HG02678 (cell line): Measurements from ENCODE around the gene RASGRF1.
A peak's percentile ranks its signal among the peaks of the same experiment; 100 is the strongest.

Experiments used
- ATAC-seq: cut with Tn5 transposase; IDR thresholded peaks from one replicate; pipeline ENCODE4 v1.9.1; 2021; ENCODE audit warnings: mild to moderate bottlenecking, moderate library complexity; ENCODE audit not compliant: unreplicated experiment

RASGRF1 gene

GRCh38 chr15:78991879-78992278, 98.7 kb downstream of the RASGRF1 start:
- ATAC-seq, result no peak

- no peak for ATAC-seq
Measured at GRCh38 chr15:78991476-78991875, 99.1 kb downstream of the RASGRF1 start.

- ATAC-seq, result no peak
Measured at GRCh38 chr15:78990278-78990677, 100.3 kb downstream of the RASGRF1 start.

- ATAC-seq, result no peak
Measured at GRCh38 chr15:78989701-78990240, 100.8 kb downstream of the RASGRF1 start.

GRCh38 chr15:78988361-78988911, 102.1 kb downstream of the RASGRF1 start:
- peak; percentile 75 for ATAC-seq

- ATAC-seq, result peak; percentile 6
Measured at GRCh38 chr15:78987556-78988360, 102.8 kb downstream of the RASGRF1 start.

- ATAC-seq, result no peak
Measured at GRCh38 chr15:78985859-78986475, 104.6 kb downstream of the RASGRF1 start.

GRCh38 chr15:78984041-78984440, 106.5 kb downstream of the RASGRF1 start:
- ATAC-seq, result no peak

- no peak for ATAC-seq
Measured at GRCh38 chr15:78983146-78983918, 107.2 kb downstream of the RASGRF1 start.

- no peak for ATAC-seq
Measured at GRCh38 chr15:78982736-78983135, 107.8 kb downstream of the RASGRF1 start.

- no peak for ATAC-seq
Measured at GRCh38 chr15:78981532-78982313, 108.9 kb downstream of the RASGRF1 start.

- no peak for ATAC-seq
Measured at GRCh38 chr15:78979456-78980320, 110.9 kb downstream of the RASGRF1 start.

- ATAC-seq, result no peak
Measured at GRCh38 chr15:78978601-78979179, 111.9 kb downstream of the RASGRF1 start.

GRCh38 chr15:78977591-78978347, 112.8 kb downstream of the RASGRF1 start:
- peak; percentile 20 for ATAC-seq

- ATAC-seq, result peak; percentile 68
Measured at GRCh38 chr15:78977091-78977571, 113.4 kb downstream of the RASGRF1 start.

GRCh38 chr15:78976691-78977090, 113.9 kb downstream of the RASGRF1 start:
- ATAC-seq, result no peak

- ATAC-seq, result no peak
Measured at GRCh38 chr15:78974272-78974918, 116.2 kb downstream of the RASGRF1 start.
